HG03571 (cell line): ENCODE data around the gene SESN1.
"Not testable (repeated sequence)": the region's sequence is repeated elsewhere in the genome, so short reads cannot be mapped to it uniquely, and the experiment has no call there.

ENCODE experiments used
- ATAC-seq: cut with Tn5 transposase; IDR thresholded peaks from one replicate; pipeline ENCODE4 v1.9.1; 2021; ENCODE audit not compliant: unreplicated experiment

The SESN1 gene

GRCh38 chr6:109095036-109095834, 589 bp upstream of the SESN1 start, which contains the start of gene CEP57L1:
CEP57L1 (plus strand) TSS chr6:109095507; CDS start chr6:109145222, 49,715 bp downstream.
- ATAC-seq, result peak; percentile 71

GRCh38 chr6:109093732-109094415, 772 bp downstream of the SESN1 start:
- ATAC-seq, result no peak

DNA sequence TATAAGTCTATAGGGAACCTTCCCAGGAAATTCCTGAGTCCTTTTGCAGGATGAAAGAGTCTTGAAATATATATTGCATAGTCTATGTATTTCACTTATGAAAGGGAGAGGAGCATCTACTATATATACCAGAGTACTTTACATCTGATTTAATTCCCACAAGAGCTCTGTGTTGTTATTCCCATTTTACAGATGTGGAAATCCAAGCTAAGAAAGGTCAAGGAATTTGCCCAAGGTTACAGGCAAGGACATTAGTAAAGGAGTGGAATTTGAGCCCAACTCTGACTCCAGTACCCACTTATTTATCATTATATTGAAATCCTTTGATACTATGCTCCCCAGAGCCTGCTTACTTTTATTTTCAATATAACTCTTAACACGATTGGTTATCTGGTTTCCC, 2.6 kb downstream of the SESN1 start:
- ATAC-seq, result no peak

DNA sequence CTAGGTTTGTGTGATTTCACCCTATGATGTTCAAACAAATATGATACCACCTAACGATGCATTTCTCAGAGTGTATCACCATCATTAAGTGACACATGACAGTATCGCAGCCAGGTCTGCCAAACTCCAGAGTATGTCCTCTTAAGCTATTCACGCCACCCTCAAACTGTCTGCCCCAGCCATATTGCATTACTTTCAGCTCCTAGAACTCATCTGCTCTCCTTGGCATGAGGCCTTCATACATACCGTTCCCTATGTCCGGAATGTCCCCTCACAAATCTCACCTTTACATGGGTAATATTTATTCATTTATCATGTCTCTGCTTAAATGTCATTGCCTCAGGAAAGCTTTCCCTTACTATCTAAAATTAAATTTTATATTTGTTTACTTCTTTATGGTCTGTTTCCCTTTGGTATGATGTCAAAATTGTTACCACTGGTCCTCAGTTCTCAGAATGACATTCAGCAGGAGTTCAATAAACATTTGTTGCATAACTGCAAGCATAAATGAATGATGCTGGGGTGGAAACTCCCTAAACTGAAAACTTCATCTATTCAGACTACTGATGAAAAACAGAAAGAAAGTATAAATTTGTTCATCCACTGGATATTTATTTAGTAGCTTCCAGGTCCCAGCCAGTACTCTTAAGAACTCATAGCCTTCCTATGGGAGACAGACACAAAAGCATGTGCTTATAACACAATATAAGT, 3.2 kb downstream of the SESN1 start:
- ATAC-seq, result no peak

DNA sequence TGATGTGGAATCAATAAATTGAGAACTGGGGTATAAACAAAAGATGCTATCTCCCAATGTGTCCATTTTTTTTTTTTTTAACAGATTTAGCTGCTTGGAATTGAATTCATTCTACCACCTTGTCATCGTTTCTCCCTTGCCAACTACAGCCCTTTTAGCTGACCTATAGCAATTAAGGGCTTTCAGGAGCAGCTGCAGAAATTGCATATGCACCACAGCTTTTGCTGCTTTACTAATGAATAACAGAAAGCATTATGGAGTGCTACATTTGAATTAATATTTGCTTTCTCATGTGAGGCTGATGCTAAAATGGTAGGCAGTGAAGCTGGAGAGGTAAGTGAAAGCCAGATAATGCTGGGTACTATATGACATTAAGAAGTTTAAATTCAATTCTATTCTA, 5.7 kb downstream of the SESN1 start:
- no peak for ATAC-seq

GRCh38 chr6:109087661-109088264, 6.9 kb downstream of the SESN1 start:
- no peak for ATAC-seq

DNA sequence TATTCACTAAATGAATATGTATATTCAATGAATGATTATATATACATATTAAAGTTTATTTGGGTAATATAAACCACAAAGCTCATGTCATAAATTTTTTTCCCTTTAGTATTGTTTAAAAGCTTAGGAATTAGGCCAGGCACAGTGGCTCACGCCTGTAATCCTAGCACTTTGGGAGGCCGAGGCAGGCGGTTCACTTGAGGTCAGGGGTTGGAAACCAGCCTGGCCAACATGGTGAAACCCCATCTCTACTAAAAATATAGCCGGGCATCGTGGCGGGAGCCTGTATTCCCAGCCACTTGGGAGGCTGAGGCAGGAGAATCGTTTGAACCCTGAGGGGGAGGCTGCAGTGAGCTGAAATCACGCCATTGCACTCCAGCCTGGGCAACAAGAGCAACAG, 10.5 kb downstream of the SESN1 start:
- ATAC-seq, result not testable (repeated sequence)

DNA sequence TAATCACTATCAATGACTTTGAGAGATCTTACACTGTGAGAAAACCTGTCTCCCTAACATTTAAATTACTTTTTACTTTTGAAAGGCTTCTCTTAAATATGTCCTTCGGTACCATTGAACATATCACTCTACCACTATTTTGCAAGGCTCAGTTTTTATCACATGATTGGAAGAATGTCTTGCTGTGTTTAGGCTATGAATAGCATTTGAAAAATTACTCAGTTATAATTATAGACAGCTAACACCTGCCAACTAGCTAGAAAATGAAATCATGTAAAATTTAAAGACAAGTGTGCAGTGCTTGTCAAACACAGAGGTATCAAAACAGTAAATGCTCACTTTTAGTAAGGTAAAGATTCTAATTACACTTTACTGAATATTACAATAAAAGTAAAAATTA, 11.0 kb downstream of the SESN1 start:
- ATAC-seq, result no peak

DNA sequence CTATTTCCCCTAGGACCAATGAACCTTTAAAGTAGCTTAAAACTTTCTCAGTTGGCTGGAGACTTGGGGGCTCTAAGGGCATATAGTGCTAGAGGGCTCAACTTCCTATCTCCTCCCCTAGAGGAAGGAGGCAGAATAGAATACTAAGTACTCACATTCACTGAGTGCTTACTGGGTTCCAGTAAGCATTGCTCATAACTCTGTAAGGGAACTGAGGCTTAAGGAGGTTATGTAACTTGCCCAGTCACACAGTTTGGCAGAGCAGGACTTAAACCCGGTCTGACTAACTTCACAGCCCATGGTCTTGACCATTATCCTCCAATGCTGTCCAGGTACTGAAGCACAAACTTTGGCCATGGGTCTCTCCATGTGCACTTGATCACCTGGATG, 12.5 kb downstream of the SESN1 start:
- ATAC-seq, result no peak

DNA sequence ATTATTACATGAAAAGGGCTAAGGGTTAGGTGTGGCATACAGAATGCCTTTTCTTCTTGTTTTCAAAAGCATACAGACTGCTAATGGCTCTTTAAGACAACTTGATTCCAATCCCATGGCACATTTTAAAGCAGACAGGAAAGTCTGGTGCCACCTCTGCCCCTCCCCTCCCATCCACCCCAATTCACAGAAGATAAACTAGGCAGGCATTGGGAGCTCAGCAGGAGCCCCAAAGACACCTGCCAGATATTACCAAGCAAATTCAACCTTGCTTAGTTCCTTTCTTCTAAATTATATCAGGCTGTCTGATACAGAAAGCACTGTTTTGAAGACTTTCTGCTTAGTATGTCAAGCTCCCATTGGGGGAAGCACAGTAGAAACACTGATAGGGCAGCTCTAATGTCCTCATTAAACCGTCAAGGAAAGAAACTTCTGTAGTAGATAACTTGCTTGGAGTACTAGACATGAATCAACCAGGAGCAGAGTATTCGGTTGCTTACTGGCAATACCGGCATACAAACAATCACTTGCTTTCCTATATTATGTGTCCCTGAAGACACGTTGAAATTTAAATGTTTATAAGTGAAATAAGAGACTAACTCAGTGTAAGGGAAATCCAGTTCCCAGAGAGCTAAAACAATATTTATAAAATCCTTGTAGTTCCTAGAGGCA, 13.0 kb downstream of the SESN1 start:
- no peak for ATAC-seq

GRCh38 chr6:109081026-109081425, 13.6 kb downstream of the SESN1 start:
- ATAC-seq, result no peak

- ATAC-seq, result no peak
These were observed 14.7 kb downstream of the SESN1 start for GRCh38 chr6:109079981-109080380.

- ATAC-seq, result no peak
These were observed 18.3 kb downstream of the SESN1 start for GRCh38 chr6:109076377-109076776.

DNA sequence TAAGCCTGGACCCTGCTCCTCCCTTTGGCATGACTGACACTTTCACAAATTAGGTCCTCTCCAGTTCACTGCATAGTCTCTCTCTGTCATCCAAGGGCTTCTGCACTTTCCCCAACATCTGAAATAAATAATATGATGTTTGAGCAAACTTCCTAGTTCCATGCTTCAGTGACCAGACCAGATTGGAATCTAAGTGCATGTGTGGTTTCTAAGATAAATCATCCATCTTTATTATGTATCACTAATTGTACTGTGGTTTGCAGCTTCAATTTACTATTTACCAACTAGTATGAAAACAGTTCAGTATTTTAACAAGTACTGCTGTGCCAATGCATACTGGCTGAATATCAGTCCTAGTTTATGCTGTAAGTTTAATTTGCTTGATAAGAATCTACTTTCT, 18.7 kb downstream of the SESN1 start:
- no peak for ATAC-seq

DNA sequence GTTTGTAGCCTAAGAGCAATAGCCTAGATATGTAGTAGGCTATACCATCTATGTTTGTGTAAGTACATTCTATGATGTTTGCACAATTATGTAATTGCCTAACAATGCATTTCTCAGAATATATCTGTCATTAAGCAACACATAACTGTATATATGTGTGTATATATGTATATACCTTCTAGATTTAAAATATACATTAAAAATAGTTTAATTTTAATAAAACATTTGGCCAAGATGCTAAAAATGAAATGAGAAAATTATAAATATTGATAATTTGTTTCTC, 20.6 kb downstream of the SESN1 start:
- ATAC-seq, result no peak

DNA sequence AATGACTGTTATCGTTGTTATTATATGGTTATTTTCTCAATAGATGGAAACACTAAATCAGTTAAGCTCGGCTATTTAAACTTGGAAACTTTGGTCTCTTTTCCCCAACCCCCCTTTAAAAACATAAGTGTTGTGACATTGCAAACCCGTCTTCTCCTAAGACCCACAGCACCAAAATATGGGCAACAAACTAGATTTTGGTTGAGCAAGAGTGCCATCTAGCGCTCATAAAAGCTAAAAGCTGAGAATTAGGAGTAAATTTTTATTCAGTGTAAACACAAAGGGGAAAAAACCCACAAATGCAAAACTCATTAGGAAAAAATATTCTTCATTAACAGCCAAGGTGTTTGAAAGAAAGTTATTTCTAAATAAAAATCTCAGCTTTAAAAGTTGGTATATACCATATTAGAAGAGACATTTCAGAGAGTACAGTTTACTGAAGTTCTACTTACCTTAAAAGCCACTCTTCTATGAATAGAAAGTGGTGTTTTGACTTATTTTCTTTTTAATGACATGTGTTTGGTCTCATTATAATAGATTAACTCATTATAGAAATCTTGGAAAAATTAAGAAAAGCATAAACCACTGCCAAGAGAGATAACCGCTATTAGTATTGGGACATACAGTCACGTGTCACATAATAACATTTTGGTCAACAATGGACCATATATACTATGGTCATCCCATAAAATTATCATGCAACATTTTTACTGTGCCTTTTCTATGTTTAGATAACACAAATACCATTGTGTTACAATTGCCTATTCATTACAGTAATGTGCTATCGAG, 21.1 kb downstream of the SESN1 start:
- ATAC-seq, result no peak

DNA sequence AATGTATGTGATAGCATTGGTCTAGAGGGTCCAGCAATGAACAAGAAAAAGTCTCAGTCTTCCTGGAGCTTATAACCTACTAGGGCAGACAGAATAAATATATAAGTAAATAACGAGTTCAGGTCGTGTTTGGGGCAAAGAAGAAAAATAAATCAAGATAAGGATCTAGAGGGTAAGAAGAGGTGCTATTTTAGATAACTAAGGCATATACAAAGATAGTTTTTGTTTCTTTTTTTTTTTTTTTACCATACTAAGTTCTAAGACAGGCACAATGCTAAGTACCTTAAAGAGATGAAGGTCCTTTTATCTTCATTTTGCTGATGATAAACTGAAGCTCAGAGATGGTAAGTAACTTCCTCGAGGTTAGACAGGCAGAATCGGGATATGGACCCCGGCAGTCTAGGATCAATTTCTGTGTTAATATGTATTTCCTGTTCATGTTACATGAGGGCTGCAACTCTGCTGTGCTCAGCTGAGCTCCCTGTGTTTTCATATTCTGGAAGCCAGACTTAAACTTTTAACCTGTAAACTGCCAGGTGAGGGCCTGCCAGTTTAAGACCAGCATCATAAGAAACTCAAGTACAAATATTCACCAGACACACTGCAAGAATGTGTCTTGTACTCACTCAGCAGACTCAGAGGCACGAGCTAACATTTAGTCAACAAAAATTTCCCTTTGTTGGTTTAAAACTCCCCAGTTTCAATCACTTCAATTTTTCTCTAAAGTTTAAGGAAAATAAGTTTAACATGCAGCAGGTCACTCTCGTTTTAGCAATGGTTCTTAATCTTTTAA, 23.3 kb downstream of the SESN1 start:
- no peak for ATAC-seq

DNA sequence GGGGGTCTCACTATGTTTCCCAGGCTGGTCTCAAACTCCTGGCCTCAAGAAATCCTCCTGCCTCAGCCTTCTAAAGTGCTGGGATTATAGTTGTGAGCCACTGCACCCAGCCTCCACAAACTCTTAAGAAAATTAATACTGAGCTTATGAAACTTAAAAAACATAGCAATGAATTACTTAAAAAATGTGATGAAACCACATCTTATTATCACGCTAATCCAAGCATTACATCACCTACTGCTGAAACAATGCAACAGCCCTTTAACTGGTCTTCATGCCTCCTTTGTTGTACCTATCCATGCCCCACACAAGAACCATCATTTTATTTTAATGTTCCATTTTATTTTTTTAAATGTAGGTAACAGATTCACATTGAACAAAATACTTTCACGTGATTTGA, 24.9 kb downstream of the SESN1 start:
- ATAC-seq, result no peak

- no peak for ATAC-seq
These were observed 31.8 kb downstream of the SESN1 start for GRCh38 chr6:109062767-109063352.
